ENCODE data around the gene TEX55.

DNA sequence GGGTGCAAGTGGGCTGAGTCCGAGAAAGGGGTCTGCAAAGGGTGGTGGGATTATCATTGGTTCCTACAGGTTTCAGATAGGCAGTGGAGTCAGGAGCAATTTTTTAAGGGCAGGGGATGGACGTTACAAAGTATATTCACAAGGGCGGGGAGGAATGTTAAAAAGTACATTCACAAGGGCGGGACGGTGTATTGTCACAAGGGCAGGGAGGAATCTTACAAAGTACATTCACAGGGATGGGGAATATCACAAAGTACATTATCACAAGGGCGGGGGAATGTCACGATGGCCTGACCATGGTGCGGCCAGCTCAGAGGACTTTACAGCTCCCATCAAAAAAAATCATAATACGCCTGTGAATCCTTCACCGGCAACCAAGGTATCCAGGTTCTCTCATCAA is 20.6 kb upstream of the TEX55 start:
- TF ChIP-seq, protein P1, sequence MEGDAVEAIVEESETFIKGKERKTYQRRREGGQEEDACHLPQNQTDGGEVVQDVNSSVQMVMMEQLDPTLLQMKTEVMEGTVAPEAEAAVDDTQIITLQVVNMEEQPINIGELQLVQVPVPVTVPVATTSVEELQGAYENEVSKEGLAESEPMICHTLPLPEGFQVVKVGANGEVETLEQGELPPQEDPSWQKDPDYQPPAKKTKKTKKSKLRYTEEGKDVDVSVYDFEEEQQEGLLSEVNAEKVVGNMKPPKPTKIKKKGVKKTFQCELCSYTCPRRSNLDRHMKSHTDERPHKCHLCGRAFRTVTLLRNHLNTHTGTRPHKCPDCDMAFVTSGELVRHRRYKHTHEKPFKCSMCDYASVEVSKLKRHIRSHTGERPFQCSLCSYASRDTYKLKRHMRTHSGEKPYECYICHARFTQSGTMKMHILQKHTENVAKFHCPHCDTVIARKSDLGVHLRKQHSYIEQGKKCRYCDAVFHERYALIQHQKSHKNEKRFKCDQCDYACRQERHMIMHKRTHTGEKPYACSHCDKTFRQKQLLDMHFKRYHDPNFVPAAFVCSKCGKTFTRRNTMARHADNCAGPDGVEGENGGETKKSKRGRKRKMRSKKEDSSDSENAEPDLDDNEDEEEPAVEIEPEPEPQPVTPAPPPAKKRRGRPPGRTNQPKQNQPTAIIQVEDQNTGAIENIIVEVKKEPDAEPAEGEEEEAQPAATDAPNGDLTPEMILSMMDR (IDR thresholded peaks at IDR 0.05 in 2 of 3, conservative IDR thresholded peaks at IDR 0.05 in 1 of 3; ENCODE audit: insufficient read depth in 2 of 3, low read depth in 1 of 3, low read length in 3 of 3), result no peak
- TF ChIP-seq POLR2AphosphoS5 (IDR thresholded peaks at IDR 0.05; ENCODE audit: control insufficient read depth, insufficient read depth, low read depth, low read length), result no peak
- no peak for TF ChIP-seq ETV5 (CRISPR knock-in tag; IDR thresholded peaks at IDR 0.05; ENCODE audit: low read depth)
- TF ChIP-seq, protein P2, sequence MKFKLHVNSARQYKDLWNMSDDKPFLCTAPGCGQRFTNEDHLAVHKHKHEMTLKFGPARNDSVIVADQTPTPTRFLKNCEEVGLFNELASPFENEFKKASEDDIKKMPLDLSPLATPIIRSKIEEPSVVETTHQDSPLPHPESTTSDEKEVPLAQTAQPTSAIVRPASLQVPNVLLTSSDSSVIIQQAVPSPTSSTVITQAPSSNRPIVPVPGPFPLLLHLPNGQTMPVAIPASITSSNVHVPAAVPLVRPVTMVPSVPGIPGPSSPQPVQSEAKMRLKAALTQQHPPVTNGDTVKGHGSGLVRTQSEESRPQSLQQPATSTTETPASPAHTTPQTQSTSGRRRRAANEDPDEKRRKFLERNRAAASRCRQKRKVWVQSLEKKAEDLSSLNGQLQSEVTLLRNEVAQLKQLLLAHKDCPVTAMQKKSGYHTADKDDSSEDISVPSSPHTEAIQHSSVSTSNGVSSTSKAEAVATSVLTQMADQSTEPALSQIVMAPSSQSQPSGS (CRISPR knock-in tag; IDR thresholded peaks at IDR 0.05), result no peak
- no peak for TF ChIP-seq HDAC3 (IDR thresholded peaks at IDR 0.05; ENCODE audit: borderline replicate concordance, partially characterized antibody)
- no peak for TF ChIP-seq MYC (IDR thresholded peaks at IDR 0.05; ENCODE audit: low read depth, low read length)
- TF ChIP-seq MYC (CRISPR knock-in tag; IDR thresholded peaks at IDR 0.05; ENCODE audit: borderline replicate concordance, low read depth), result no peak
- TF ChIP-seq POLR2A (conservative IDR thresholded peaks at IDR 0.05), result no peak
- no peak for TF ChIP-seq ZNF436 (CRISPR knock-in tag; IDR thresholded peaks at IDR 0.05)
- TF ChIP-seq ZC3H8 (IDR thresholded peaks at IDR 0.05), result no peak
- TF ChIP-seq NFYB (IDR thresholded peaks at IDR 0.05; ENCODE audit: extremely low read depth, insufficient read length), result no peak
- TF ChIP-seq, protein P3, sequence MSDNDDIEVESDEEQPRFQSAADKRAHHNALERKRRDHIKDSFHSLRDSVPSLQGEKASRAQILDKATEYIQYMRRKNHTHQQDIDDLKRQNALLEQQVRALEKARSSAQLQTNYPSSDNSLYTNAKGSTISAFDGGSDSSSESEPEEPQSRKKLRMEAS (CRISPR knock-in tag; IDR thresholded peaks at IDR 0.05), result no peak
- TF ChIP-seq NR2C1 (IDR thresholded peaks at IDR 0.05), result no peak
- TF ChIP-seq NR2C1 (tag; IDR thresholded peaks at IDR 0.05), result no peak
- TF ChIP-seq MAFF (IDR thresholded peaks at IDR 0.05; ENCODE audit: low read length), result no peak
- no peak for TF ChIP-seq FOXP1 (CRISPR knock-in tag; IDR thresholded peaks at IDR 0.05)
